HepG2 (cell line): ENCODE measurements around the gene ZSCAN1. TPM values are rescaled to one million over a fixed set of nuclear protein-coding genes. Genes with fewer than 3 reads are reported as not detected.

ENCODE experiments used
- ARNT ChIP-seq: fragments of 450-650 bp; IDR thresholded peaks from 2 replicates; pipeline ENCODE4 v1.6.1; 2017
- EHMT2 ChIP-seq: fragments of 200-600 bp; sonication (generic); IDR thresholded peaks from 2 replicates; pipeline ENCODE4 v1.7.0; 2017; ENCODE audit warnings: antibody characterized with exemption, low read depth, low read length, borderline replicate concordance
- HNRNPL ChIP-seq: fragments of 200-400 bp; formaldehyde crosslinking; IDR thresholded peaks from 2 replicates; pipeline ENCODE4 v1.6.1; 2017; ENCODE audit warnings: mild to moderate bottlenecking, low read depth, low read length
- NBN ChIP-seq: fragments of 450-650 bp; conservative IDR thresholded peaks from 2 replicates; pipeline ENCODE4 v1.6.1; 2017
- PCBP1 ChIP-seq: fragments of 200-400 bp; formaldehyde crosslinking; IDR thresholded peaks from 2 replicates; pipeline ENCODE4 v1.6.1; 2017; ENCODE audit warnings: mild to moderate bottlenecking, low read depth, low read length, borderline replicate concordance
- RBFOX2 ChIP-seq: fragments of 200-400 bp; formaldehyde crosslinking; IDR thresholded peaks from 2 replicates; pipeline ENCODE4 v1.6.1; 2017; ENCODE audit warnings: low read depth, mild to moderate bottlenecking, low read length
- SALL2 ChIP-seq: sonication (generic); formaldehyde crosslinking; IDR thresholded peaks from 2 replicates; pipeline ENCODE4 v1.8.1; 2023; ENCODE audit warnings: mild to moderate bottlenecking, missing genetic modification reagents, inconsistent platforms
- TBL1XR1 ChIP-seq: fragments of 150-350 bp; IDR thresholded peaks from 2 replicates; pipeline ENCODE4 v1.6.1; 2014; ENCODE audit warnings: borderline replicate concordance, low read length; ENCODE audit not compliant: partially characterized antibody
- ZFYVE20 ChIP-seq: sonication (generic); formaldehyde crosslinking; IDR thresholded peaks from 2 replicates; pipeline ENCODE4 v1.8.0; 2023; ENCODE audit warnings: low read depth, mild to moderate bottlenecking, moderate library complexity, missing genetic modification reagents, borderline replicate concordance
- ZNF143 ChIP-seq: sonication (generic); formaldehyde crosslinking; IDR thresholded peaks from 2 replicates; pipeline ENCODE4 v1.4.0; 2020; ENCODE audit warnings: missing genetic modification reagents
- ZNF569 ChIP-seq: sonication (generic); formaldehyde crosslinking; IDR thresholded peaks from 2 replicates; pipeline ENCODE4 v1.5.0; 2020; ENCODE audit warnings: mild to moderate bottlenecking, missing genetic modification reagents, moderate library complexity, borderline replicate concordance
- ZNF619 ChIP-seq: sonication (generic); formaldehyde crosslinking; IDR thresholded peaks from 2 replicates; pipeline ENCODE4 v1.4.0; 2020; ENCODE audit warnings: mild to moderate bottlenecking, missing genetic modification reagents
- ZNF660 ChIP-seq: sonication (generic); formaldehyde crosslinking; IDR thresholded peaks from 2 replicates; pipeline ENCODE4 v1.5.1; 2020; ENCODE audit warnings: mild to moderate bottlenecking, low read depth, missing genetic modification reagents, borderline replicate concordance
- polyA plus RNA-seq, 8 experiments: library from polyadenylated mRNA; depleted of rRNA in 3 of 8; stranded (reverse) in 7 of 8; unstranded in 1 of 8; fragments of >200 nt; fragmentation: Illumina TruSeq in 4 of 8; extraction: Trizol in 4 of 8; gene quantifications; 2 replicates each; pipeline versions ENCODE4 v1.2.1 to v1.2.3, GENCODE V29; 2011 to 2016; ENCODE audit warnings: low read depth in 4 of 8, missing spikeins in 1 of 8, mixed read lengths in 1 of 8; ENCODE audit not compliant: insufficient read depth in 1 of 8
- total RNA-seq, 5 experiments: library from RNA; depleted of rRNA; stranded (reverse); fragments of >200 nt; fragmentation: Illumina TruSeq; extraction: Trizol; gene quantifications; 2 replicates each; pipeline ENCODE4 v1.2.3, GENCODE V29; 2016; ENCODE audit warnings: low read depth in 1 of 5
- TF ChIP-seq, protein P1 (sequence below), 2 experiments: sonication (generic) in 1 of 2; formaldehyde crosslinking in 1 of 2; IDR thresholded peaks; 2 replicates each; pipeline versions ENCODE4 v1.4.0 to v1.6.1; 2016 to 2020; ENCODE audit warnings: borderline replicate concordance in 1 of 2, low read depth in 1 of 2, mild to moderate bottlenecking in 1 of 2, missing genetic modification reagents in 1 of 2
- TF ChIP-seq, protein P2 (sequence below): fragments of 450-650 bp; IDR thresholded peaks from 2 replicates; pipeline ENCODE4 v1.6.1; 2017; ENCODE audit warnings: mild to moderate bottlenecking
- TF ChIP-seq, protein P3 (sequence below): sonication (generic); formaldehyde crosslinking; IDR thresholded peaks from 2 replicates; pipeline ENCODE4 v1.8.0; 2022; ENCODE audit warnings: missing genetic modification reagents, low read depth, mild to moderate bottlenecking, borderline replicate concordance
- TF ChIP-seq, protein P4 (sequence below): sonication (generic); formaldehyde crosslinking; IDR thresholded peaks from 2 replicates; pipeline ENCODE4 v1.4.0; 2020; ENCODE audit warnings: missing genetic modification reagents
- TF ChIP-seq, protein P5 (sequence below): sonication (generic); formaldehyde crosslinking; conservative IDR thresholded peaks from 2 replicates; pipeline ENCODE4 v1.4.0; 2020; ENCODE audit warnings: missing genetic modification reagents

Gene ZSCAN1
- total and polyA plus RNA-seq, 2 of the 13 experiments (the other 11 are each of a cell fraction or from before 2014, with no cell fraction given) = not detected

DNA sequence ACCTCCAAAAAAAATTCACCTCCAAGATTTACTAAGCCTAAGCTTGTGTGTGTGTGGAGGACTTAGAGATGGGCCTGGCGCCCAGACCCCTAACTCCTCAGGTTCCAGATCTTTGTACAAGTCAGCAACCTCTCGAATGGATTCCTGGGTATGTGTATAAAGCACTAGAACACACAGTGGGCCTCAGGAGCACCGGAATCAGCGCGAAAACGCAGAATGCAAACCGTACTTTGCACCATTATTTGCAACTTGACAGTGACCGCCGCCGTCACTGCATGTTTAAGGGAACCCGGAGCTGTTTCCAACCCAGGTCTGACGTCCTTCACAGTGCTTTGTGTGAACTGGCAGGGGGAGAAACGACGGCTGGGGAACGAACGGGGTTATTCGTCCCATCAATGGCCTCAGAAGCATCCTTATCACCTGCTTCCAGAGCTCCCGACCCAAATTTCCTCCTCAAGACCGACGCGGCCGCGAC lies 31.9 kb upstream of the ZSCAN1 start (continued):
- TF ChIP-seq, protein P1, sequence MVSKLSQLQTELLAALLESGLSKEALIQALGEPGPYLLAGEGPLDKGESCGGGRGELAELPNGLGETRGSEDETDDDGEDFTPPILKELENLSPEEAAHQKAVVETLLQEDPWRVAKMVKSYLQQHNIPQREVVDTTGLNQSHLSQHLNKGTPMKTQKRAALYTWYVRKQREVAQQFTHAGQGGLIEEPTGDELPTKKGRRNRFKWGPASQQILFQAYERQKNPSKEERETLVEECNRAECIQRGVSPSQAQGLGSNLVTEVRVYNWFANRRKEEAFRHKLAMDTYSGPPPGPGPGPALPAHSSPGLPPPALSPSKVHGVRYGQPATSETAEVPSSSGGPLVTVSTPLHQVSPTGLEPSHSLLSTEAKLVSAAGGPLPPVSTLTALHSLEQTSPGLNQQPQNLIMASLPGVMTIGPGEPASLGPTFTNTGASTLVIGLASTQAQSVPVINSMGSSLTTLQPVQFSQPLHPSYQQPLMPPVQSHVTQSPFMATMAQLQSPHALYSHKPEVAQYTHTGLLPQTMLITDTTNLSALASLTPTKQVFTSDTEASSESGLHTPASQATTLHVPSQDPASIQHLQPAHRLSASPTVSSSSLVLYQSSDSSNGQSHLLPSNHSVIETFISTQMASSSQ (IDR thresholded peaks at IDR 0.05; ENCODE audit: low read depth) = no peak
- TF ChIP-seq, protein P1 (CRISPR knock-in tag; IDR thresholded peaks at IDR 0.05; ENCODE audit: borderline replicate concordance) = no peak
- TF ChIP-seq EHMT2 = no peak
- TF ChIP-seq ZNF619 (CRISPR knock-in tag) = no peak
- TF ChIP-seq PCBP1 = no peak
- no peak for TF ChIP-seq SALL2 (CRISPR knock-in tag)
- no peak for TF ChIP-seq ARNT
- no peak for TF ChIP-seq ZFYVE20
- no peak for TF ChIP-seq TBL1XR1
- TF ChIP-seq, protein P2, sequence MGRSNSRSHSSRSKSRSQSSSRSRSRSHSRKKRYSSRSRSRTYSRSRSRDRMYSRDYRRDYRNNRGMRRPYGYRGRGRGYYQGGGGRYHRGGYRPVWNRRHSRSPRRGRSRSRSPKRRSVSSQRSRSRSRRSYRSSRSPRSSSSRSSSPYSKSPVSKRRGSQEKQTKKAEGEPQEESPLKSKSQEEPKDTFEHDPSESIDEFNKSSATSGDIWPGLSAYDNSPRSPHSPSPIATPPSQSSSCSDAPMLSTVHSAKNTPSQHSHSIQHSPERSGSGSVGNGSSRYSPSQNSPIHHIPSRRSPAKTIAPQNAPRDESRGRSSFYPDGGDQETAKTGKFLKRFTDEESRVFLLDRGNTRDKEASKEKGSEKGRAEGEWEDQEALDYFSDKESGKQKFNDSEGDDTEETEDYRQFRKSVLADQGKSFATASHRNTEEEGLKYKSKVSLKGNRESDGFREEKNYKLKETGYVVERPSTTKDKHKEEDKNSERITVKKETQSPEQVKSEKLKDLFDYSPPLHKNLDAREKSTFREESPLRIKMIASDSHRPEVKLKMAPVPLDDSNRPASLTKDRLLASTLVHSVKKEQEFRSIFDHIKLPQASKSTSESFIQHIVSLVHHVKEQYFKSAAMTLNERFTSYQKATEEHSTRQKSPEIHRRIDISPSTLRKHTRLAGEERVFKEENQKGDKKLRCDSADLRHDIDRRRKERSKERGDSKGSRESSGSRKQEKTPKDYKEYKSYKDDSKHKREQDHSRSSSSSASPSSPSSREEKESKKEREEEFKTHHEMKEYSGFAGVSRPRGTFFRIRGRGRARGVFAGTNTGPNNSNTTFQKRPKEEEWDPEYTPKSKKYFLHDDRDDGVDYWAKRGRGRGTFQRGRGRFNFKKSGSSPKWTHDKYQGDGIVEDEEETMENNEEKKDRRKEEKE = no peak
- no peak for TF ChIP-seq HNRNPL
- no peak for TF ChIP-seq ZNF143 (CRISPR knock-in tag)
- TF ChIP-seq ZNF569 (CRISPR knock-in tag) = no peak
- TF ChIP-seq, protein P3, sequence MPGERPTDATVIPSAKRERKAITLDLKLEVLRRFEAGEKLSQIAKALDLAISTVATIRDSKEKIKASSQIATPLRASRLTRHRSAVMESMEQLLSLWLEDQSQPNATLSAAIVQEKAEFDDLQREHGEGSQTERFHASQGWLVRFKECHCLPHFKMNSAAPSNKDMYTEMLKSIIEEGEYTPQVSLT (CRISPR knock-in tag) = no peak
- TF ChIP-seq, protein P4, sequence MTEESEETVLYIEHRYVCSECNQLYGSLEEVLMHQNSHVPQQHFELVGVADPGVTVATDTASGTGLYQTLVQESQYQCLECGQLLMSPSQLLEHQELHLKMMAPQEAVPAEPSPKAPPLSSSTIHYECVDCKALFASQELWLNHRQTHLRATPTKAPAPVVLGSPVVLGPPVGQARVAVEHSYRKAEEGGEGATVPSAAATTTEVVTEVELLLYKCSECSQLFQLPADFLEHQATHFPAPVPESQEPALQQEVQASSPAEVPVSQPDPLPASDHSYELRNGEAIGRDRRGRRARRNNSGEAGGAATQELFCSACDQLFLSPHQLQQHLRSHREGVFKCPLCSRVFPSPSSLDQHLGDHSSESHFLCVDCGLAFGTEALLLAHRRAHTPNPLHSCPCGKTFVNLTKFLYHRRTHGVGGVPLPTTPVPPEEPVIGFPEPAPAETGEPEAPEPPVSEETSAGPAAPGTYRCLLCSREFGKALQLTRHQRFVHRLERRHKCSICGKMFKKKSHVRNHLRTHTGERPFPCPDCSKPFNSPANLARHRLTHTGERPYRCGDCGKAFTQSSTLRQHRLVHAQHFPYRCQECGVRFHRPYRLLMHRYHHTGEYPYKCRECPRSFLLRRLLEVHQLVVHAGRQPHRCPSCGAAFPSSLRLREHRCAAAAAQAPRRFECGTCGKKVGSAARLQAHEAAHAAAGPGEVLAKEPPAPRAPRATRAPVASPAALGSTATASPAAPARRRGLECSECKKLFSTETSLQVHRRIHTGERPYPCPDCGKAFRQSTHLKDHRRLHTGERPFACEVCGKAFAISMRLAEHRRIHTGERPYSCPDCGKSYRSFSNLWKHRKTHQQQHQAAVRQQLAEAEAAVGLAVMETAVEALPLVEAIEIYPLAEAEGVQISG (CRISPR knock-in tag) = no peak
- TF ChIP-seq, protein P5, sequence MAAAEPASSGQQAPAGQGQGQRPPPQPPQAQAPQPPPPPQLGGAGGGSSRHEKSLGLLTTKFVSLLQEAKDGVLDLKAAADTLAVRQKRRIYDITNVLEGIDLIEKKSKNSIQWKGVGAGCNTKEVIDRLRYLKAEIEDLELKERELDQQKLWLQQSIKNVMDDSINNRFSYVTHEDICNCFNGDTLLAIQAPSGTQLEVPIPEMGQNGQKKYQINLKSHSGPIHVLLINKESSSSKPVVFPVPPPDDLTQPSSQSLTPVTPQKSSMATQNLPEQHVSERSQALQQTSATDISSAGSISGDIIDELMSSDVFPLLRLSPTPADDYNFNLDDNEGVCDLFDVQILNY (CRISPR knock-in tag) = no peak
- TF ChIP-seq NBN = no peak
- TF ChIP-seq ZNF660 (CRISPR knock-in tag) = no peak
- TF ChIP-seq RBFOX2 = no peak
